HCT116 (cell line): Measurements from ENCODE around the gene CWH43. TPM values are rescaled to one million over a fixed set of nuclear protein-coding genes. Genes with fewer than 3 reads are reported as not detected.

Experiments
- ATAC-seq: fragments of 200-7000 bp; cut with Tn5 transposase; 2 replicates; pipeline ENCODE4 v1.9.1; 2020; ENCODE audit warnings: mild to moderate bottlenecking, moderate library complexity
- BruUV-seq: library from RNA; stranded (reverse); fragments of 400-500 nt; replicated peaks from 2 replicates; lab custom pipeline; 2021; lab: Mats Ljungman, UMichigan
- CTCF ChIA-PET: fragments of 300-600 bp; sonication (Branson Sonifier 250); formaldehyde crosslinking; loops from one replicate; lab custom pipeline; 2021; ENCODE audit warnings: antibody characterized with exemption; lab: Charles Lee
- POLR2A ChIA-PET: fragments of 300-600, 350-600 bp; sonication (Branson Sonifier 250); formaldehyde crosslinking; loops from one replicate; lab custom pipeline; 2021; ENCODE audit warnings: antibody characterized with exemption; lab: Charles Lee
- RAD21 ChIA-PET, 2 experiments: fragments of 300-600 bp; sonication (Branson Sonifier 250); formaldehyde crosslinking; loops; one replicate each; lab custom pipeline; 2023; ENCODE audit warnings: low total read pairs in 2 of 2; ENCODE audit not compliant: uncharacterized antibody in 2 of 2, unreplicated experiment in 2 of 2, low non-redundant PET in 1 of 2; lab: Charles Lee
- DNase-seq: peaks from one replicate; pipeline ENCODE4 v3.0.0-alpha.2; 2010; ENCODE audit warnings: low read depth, low spot score
- H2AFZ ChIP-seq: fragments of 200-600 bp; shearing (Covaris generic), sonication (generic); 2 replicates; pipeline ENCODE4 v1.6.1; 2017; ENCODE audit warnings: low read depth, mixed run types, mixed read lengths, antibody characterized with exemption, low read length; ENCODE audit not compliant: poor library complexity, severe bottlenecking
- H3K27ac ChIP-seq: 2 replicates; pipeline ENCODE4 v1.5.1; 2012; ENCODE audit warnings: low read depth, low read length
- H3K27me3 ChIP-seq: fragments of 200-600 bp; sonication (generic); 2 replicates; pipeline ENCODE4 v1.6.1; 2016; ENCODE audit warnings: mixed run types, low read length, mixed read lengths; ENCODE audit not compliant: insufficient read depth
- H3K36me3 ChIP-seq, 2 experiments: fragments of 200-500 bp in 1 of 2; fragments of 200-600 bp in 1 of 2; sonication (Bioruptor generic) in 1 of 2; sonication (generic) in 1 of 2; 2 replicates each; pipeline versions ENCODE4 v1.5.1 to v1.6.1; 2014 to 2016; ENCODE audit warnings: low read length in 2 of 2, inconsistent platforms in 1 of 2, mixed read lengths in 1 of 2, mixed run types in 1 of 2; ENCODE audit not compliant: insufficient read depth in 2 of 2, control insufficient read depth in 1 of 2
- H3K4me1 ChIP-seq, 2 experiments: fragments of 200-600 bp in 1 of 2; sonication (generic) in 1 of 2; 2 replicates each; pipeline versions ENCODE4 v1.5.1 to v1.6.1; 2012 to 2017; ENCODE audit warnings: low read length in 2 of 2, inconsistent platforms in 1 of 2, mild to moderate bottlenecking in 1 of 2, mixed read lengths in 1 of 2, mixed run types in 1 of 2, moderate library complexity in 1 of 2; ENCODE audit not compliant: insufficient read depth in 2 of 2, control insufficient read depth in 1 of 2
- H3K4me2 ChIP-seq: fragments of 200-600 bp; sonication (generic); 2 replicates; pipeline ENCODE4 v1.6.1; 2017; ENCODE audit warnings: mixed run types, low read length, mixed read lengths
- H3K4me3 ChIP-seq, 2 experiments: fragments of 200-600 bp in 1 of 2; sonication (generic) in 1 of 2; replicated peaks in 1 of 2; 2 replicates each; pipeline ENCODE4 v1.5.1; 2011 to 2016; ENCODE audit warnings: low read length in 2 of 2, control low read depth in 1 of 2, low read depth in 1 of 2, mild to moderate bottlenecking in 1 of 2, mixed read lengths in 1 of 2, mixed run types in 1 of 2
- H3K79me2 ChIP-seq: fragments of 200-600 bp; sonication (generic); 2 replicates; pipeline ENCODE4 v1.6.1; 2017; ENCODE audit warnings: mild to moderate bottlenecking, mixed run types, low read length, moderate library complexity, mixed read lengths; ENCODE audit not compliant: insufficient read depth
- H3K9ac ChIP-seq: fragments of 200-600 bp; sonication (generic); 2 replicates; pipeline ENCODE4 v1.6.1; 2016; ENCODE audit warnings: low read length, mixed read lengths
- H3K9me2 ChIP-seq: fragments of 200-600 bp; sonication (generic), shearing (Covaris generic); 2 replicates; pipeline ENCODE4 v1.6.1; 2017; ENCODE audit warnings: mixed run types, mild to moderate bottlenecking, moderate library complexity; ENCODE audit not compliant: insufficient read depth
- H3K9me3 ChIP-seq, 2 experiments: fragments of 200-500 bp in 1 of 2; fragments of 200-600 bp in 1 of 2; sonication (Bioruptor generic) in 1 of 2; sonication (generic) in 1 of 2; 2 replicates each; pipeline ENCODE4 v1.6.1; 2014 to 2017; ENCODE audit warnings: low read length in 2 of 2, mixed read lengths in 2 of 2, inconsistent platforms in 1 of 2, low read depth in 1 of 2, mild to moderate bottlenecking in 1 of 2, mixed run types in 1 of 2, moderate library complexity in 1 of 2; ENCODE audit not compliant: control insufficient read depth in 1 of 2, insufficient read depth in 1 of 2
- H4K20me1 ChIP-seq: fragments of 200-600 bp; sonication (generic), shearing (Covaris generic); 2 replicates; pipeline ENCODE4 v1.6.1; 2017; ENCODE audit warnings: mixed run types, mild to moderate bottlenecking, moderate library complexity; ENCODE audit not compliant: insufficient read depth
- ATF3 ChIP-seq: IDR thresholded peaks from 2 replicates; pipeline ENCODE4 v1.6.1; 2012
- EZH2phosphoT487 ChIP-seq: fragments of 200-600 bp; IDR thresholded peaks from 2 replicates; pipeline ENCODE4 v1.6.1; 2018; ENCODE audit warnings: antibody characterized with exemption, borderline replicate concordance
- JUND ChIP-seq: IDR thresholded peaks from 2 replicates; pipeline ENCODE4 v1.6.1; 2012
- POLR2A ChIP-seq: IDR thresholded peaks from 2 replicates; pipeline ENCODE4 v1.7.0; 2011; ENCODE audit warnings: borderline replicate concordance; ENCODE audit not compliant: insufficient read depth, insufficient read length; ENCODE audit errors: extremely low read depth
- POLR2AphosphoS5 ChIP-seq: IDR thresholded peaks from 2 replicates; pipeline ENCODE4 v1.6.1; 2011; ENCODE audit warnings: mild to moderate bottlenecking, low read depth, low read length, moderate library complexity
- RAD21 ChIP-seq: IDR thresholded peaks from 2 replicates; pipeline ENCODE4 v1.6.1; 2012; ENCODE audit warnings: low read depth, mild to moderate bottlenecking
- SRF ChIP-seq: IDR thresholded peaks from 2 replicates; pipeline ENCODE4 v1.6.1; 2012; ENCODE audit warnings: low read depth
- TCF7L2 ChIP-seq: IDR thresholded peaks from 2 replicates; pipeline ENCODE4 v1.7.0; 2011; ENCODE audit warnings: borderline replicate concordance, inconsistent platforms; ENCODE audit not compliant: insufficient read depth, insufficient read length; ENCODE audit errors: extremely low read depth
- YY1 ChIP-seq: IDR thresholded peaks from 2 replicates; pipeline ENCODE4 v1.6.1; 2011; ENCODE audit warnings: low read length, low read depth, moderate library complexity, mild to moderate bottlenecking; ENCODE audit not compliant: insufficient replicate concordance; ENCODE audit errors: extremely low read depth
- ZFX ChIP-seq: fragments of 450-650 bp; IDR thresholded peaks from 2 replicates; pipeline ENCODE4 v1.6.1; 2017
- ZNF274 ChIP-seq: fragments of 200-500 bp; sonication (Bioruptor generic); IDR thresholded peaks from 2 replicates; pipeline ENCODE4 v1.6.1; 2014; ENCODE audit warnings: mild to moderate bottlenecking, low read depth, low read length, inconsistent platforms
- intact Hi-C: fragments of 100-400 bp; cut with micrococcal nuclease; formaldehyde crosslinking; loops from 2 replicates; pipeline ENCODE4 v1.10.0; 2022
- total RNA-seq: library from RNA; stranded (reverse); gene quantifications from one replicate; pipeline ENCODE4 v1.2.1, GENCODE V29; 2021; ENCODE audit not compliant: unreplicated experiment
- TF ChIP-seq, protein P1 (sequence below): IDR thresholded peaks from 2 replicates; pipeline ENCODE4 v1.6.1; 2011; ENCODE audit warnings: mild to moderate bottlenecking, low read length, moderate library complexity; ENCODE audit not compliant: insufficient replicate concordance; ENCODE audit errors: extremely low read depth
- TF ChIP-seq, protein P2 (sequence below), 3 experiments: fragments of 200-600 bp in 1 of 3; sonication (generic) in 1 of 3; IDR thresholded peaks in 2 of 3; conservative IDR thresholded peaks in 1 of 3; 2 replicates each; pipeline ENCODE4 v1.5.1; 2012 to 2017; ENCODE audit warnings: low read depth in 2 of 3, low read length in 2 of 3, antibody characterized with exemption in 1 of 3, borderline replicate concordance in 1 of 3, control low read depth in 1 of 3, mild to moderate bottlenecking in 1 of 3, mixed read lengths in 1 of 3, mixed run types in 1 of 3, moderate library complexity in 1 of 3; ENCODE audit not compliant: insufficient read depth in 1 of 3

Gene CWH43
- total RNA-seq, 1 experiment from 2014 or later: not detected

DNA sequence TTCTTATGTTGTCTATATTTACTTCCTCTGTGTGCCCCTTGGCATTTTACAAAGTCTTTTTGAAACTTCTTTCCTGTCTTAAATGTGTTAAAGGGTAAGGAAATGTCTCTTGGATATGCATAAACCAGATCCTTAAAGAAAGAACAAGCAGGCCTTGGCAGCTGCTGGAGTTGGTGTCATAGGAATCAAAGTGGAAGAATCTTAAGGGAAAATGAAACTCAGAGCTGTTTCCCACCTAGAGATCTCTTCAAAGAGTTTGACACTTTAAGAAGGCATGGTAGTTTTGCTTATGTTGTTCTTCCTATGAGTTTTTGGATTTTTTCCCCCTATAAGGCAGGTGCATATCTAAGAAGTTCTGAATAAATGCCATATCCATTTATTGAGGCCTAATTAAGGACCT lies 37.0 kb upstream of the CWH43 start:
- H3K27me3 ChIP-seq: no peaks in the 10 kb centered on the region
- RAD21 ChIA-PET: no interaction called here
- BruUV-seq: no TSS peak
- no peaks in the 10 kb centered on the region for H3K36me3 ChIP-seq
- H3K9me2 ChIP-seq: no peaks in the 10 kb centered on the region
- ATAC-seq: no peak
- no peaks in the 10 kb centered on the region for H4K20me1 ChIP-seq
- POLR2A ChIA-PET: no interaction called here
- no peak for TF ChIP-seq RAD21
- H3K4me1 ChIP-seq: peaks cover 15 to 24% of the 10 kb centered on the region in 2 experiments
- H3K9me3 ChIP-seq: peaks cover 0 to 5% of the 10 kb centered on the region in 2 experiments; a peak in 1 of 4 replicates
- H3K79me2 ChIP-seq: no peaks in the 10 kb centered on the region
- H2AFZ ChIP-seq: no peak overlapping the region
- intact Hi-C loops: no loop called here
- H3K9ac ChIP-seq: no peak overlapping the region
- DNase-seq: no peak
- H3K27ac ChIP-seq: no peak overlapping the region
- H3K4me2 ChIP-seq: no peak overlapping the region
- H3K4me3 ChIP-seq: no peak overlapping the region
- CTCF ChIA-PET: no interaction called here

DNA sequence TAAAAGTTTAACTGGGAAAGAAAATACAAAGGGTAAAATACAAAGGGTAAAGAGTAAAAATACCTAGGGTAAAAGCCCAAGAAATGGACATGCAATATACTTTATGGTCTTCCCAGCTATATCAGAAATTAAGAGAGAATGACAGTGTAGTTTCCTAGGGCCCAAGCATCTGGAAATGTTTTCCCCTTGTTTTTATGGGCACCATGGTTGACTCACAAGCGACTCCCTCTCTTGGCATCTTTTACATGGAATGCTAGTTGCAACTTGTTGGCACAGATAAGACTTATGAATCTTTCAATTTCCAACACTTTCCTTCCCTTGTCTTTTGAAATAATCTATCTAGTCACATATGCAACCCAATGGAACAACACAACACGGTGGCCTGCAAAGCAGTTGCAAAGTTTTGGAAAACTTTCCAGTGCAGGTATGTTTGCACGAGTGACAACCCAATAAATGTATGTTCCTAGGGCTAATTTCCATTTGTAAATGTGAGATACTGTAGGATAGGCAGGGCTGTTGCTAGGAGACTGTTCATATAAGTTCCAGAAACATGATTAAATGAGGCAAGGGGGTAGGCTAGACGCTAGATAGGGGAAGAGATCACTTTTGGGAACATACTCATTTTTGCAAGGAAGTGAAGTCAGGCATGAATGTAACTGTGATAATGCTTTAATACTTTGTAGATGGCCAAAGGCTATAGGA lies 36.4 kb upstream of the CWH43 start:
- ChIA-PET POLR2A (no interaction called here), CTCF (no interaction called here), RAD21 (no interaction called here)
- Histone ChIP-seq H2AFZ (no peak overlapping the region), H3K9me2 (no peaks in the 10 kb centered on the region), H3K9me3 (peaks cover 0 to 5% of the 10 kb centered on the region in 2 experiments; a peak in 1 of 4 replicates), H3K27ac (no peak overlapping the region), H3K79me2 (no peaks in the 10 kb centered on the region), H3K4me2 (no peak overlapping the region), H3K9ac (no peak overlapping the region), H4K20me1 (no peaks in the 10 kb centered on the region), H3K4me3 (no peak overlapping the region), H3K4me1 (peaks cover 15 to 24% of the 10 kb centered on the region in 2 experiments), H3K27me3 (no peaks in the 10 kb centered on the region), H3K36me3 (no peaks in the 10 kb centered on the region)
- intact Hi-C loops: no loop called here
- no peak for ATAC-seq
- BruUV-seq: no TSS peak
- no peak for DNase-seq
- TF ChIP-seq POLR2A (no peak), ZNF274 (no peak), SRF (no peak), POLR2AphosphoS5 (no peak), EZH2phosphoT487 (no peak), YY1 (no peak), ATF3 (no peak), TCF7L2 (no peak), ZFX (no peak), JUND (no peak)
- TF ChIP-seq, protein P1, sequence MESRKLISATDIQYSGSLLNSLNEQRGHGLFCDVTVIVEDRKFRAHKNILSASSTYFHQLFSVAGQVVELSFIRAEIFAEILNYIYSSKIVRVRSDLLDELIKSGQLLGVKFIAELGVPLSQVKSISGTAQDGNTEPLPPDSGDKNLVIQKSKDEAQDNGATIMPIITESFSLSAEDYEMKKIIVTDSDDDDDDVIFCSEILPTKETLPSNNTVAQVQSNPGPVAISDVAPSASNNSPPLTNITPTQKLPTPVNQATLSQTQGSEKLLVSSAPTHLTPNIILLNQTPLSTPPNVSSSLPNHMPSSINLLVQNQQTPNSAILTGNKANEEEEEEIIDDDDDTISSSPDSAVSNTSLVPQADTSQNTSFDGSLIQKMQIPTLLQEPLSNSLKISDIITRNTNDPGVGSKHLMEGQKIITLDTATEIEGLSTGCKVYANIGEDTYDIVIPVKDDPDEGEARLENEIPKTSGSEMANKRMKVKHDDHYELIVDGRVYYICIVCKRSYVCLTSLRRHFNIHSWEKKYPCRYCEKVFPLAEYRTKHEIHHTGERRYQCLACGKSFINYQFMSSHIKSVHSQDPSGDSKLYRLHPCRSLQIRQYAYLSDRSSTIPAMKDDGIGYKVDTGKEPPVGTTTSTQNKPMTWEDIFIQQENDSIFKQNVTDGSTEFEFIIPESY: no peak
- TF ChIP-seq, protein P2, sequence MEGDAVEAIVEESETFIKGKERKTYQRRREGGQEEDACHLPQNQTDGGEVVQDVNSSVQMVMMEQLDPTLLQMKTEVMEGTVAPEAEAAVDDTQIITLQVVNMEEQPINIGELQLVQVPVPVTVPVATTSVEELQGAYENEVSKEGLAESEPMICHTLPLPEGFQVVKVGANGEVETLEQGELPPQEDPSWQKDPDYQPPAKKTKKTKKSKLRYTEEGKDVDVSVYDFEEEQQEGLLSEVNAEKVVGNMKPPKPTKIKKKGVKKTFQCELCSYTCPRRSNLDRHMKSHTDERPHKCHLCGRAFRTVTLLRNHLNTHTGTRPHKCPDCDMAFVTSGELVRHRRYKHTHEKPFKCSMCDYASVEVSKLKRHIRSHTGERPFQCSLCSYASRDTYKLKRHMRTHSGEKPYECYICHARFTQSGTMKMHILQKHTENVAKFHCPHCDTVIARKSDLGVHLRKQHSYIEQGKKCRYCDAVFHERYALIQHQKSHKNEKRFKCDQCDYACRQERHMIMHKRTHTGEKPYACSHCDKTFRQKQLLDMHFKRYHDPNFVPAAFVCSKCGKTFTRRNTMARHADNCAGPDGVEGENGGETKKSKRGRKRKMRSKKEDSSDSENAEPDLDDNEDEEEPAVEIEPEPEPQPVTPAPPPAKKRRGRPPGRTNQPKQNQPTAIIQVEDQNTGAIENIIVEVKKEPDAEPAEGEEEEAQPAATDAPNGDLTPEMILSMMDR (IDR thresholded peaks at IDR 0.05 in 2 of 3, conservative IDR thresholded peaks at IDR 0.05 in 1 of 3; ENCODE audit: borderline replicate concordance in 1 of 3, insufficient read depth in 1 of 3, low read depth in 2 of 3, low read length in 2 of 3): no peak
